Measurements from ENCODE around the gene P4HA1.
"Not testable (repeated sequence)": the region's sequence is repeated elsewhere in the genome, so short reads cannot be mapped to it uniquely, and the experiment has no call there.

P4HA1 gene

GRCh38 chr10:73096449-73097304 lies at the start of gene P4HA1:
TSS of gene P4HA1 (minus strand) at chr10:73096866. CDS start at chr10:73074883, 21,983 bp downstream.
- DNase-seq = peak; percentile 71 to 87

DNA sequence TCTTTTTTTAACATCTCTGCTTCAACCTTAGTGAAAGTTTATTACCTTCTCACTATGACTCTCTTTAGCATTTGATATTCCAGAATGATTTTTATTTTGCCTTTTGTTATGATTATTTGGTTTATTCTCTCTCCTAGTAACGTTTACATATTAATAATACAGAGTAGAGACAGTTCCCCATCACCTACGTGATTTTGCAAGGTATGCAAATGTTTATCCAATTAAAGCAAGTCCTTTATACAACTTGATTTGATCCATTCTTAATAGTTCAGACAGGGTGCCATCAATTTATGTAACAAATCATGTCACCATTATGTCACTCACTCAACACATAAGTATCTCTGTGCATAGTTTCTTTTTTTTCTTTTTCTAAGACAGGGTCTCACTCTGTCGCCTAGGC lies 44.9 kb upstream of the P4HA1 start:
- DNase-seq = no peak

GRCh38 chr10:73139251-73139650 lies 42.6 kb upstream of the P4HA1 start:
- no peak for DNase-seq

DNA sequence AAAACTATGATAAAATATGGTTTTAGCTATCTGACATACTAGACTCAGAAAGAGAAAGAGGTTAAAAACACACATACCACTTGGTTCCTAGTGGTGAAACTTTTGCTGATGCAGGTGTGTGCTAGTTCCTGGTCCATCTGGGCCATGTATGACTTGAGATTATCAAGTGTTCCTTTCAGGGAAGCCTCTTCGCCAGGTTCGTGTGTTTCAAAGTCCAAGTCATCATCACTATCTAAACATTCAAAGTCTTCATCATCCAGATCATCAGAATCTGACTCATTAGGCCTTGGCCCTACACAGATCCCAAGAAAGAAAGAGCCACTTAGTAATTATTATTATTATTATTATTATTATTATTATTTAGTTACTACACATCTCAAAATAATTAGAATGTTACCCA lies 40.0 kb upstream of the P4HA1 start:
- no peak for DNase-seq

GRCh38 chr10:73134727-73135126 lies 38.1 kb upstream of the P4HA1 start:
- DNase-seq = no peak

GRCh38 chr10:73131913-73132686 lies 35.4 kb upstream of the P4HA1 start:
- no peak for DNase-seq

DNA sequence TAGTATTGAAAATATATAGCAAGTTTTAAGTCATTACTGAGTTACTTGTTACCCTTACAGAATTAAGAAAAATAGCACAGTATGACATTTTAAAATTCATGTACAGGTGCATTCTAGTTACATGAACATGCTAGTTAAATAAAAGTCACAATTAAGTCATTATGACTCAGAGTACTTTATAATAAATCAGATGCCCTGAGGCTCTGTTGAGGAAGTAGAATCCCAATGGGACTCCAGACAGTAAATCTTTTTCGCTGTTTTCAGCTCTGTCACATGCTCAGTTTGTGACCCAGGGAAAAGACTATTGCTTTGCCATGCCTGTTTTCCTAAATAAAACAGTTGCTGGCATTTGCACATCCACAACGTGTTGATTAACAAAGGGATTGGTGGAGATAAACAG lies 34.6 kb upstream of the P4HA1 start:
- no peak for DNase-seq

DNA sequence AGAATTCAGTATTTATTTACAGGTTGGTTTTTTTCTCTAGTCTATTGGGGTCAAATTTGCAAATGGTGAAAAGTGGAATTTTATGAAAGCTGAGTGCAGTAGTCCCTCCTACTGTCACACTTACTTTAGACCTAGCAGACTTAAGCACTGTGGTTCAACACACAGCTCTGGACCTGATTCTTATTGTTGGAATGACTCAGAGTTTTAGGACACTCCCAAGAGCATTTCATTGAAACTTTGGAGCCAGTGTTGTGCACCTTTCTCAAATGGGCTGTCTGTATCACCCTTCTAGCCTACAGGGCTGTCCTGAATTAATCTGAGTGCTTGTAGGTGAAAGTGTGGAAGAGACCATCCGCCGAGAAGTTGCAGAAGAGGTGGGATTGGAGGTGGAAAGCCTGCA lies 29.7 kb upstream of the P4HA1 start:
- DNase-seq = no peak

DNA sequence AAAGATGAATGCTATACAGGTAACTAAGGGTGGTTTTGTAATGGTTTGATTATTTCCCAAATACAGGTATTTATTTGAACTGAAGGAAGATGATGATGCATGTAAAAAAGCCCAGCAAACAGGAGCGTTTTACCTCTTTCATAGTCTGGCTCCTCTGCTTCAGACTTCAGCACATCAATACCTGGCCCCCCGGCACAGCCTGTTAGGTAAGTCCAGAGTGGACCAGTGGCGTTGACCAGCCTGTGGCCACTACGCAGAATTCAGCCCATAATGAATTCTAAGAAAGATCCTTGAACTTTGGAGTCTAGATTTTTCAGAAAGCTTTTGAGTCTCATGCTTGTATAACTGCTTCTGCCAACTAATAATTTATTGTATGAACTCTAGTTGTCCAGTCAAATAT lies 23.3 kb upstream of the P4HA1 start:
- no peak for DNase-seq

DNA sequence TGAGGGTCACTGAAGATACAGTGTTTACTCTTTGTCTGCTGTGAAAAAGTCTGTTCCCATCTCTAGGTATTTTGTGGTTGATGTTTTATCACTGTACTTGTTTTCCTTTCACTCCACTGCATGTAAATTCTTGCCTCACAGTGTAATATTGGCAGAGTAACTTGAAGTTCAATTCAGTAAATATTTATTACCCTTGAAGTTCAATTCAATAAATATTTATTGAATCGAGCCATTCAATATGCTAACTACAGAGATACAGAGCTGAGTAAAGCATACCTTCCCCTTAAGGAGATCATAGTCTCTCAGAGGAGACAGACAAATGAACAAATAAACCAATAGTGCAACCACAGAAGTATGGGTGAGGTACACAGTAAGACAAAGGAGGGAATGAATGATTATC lies 22.8 kb upstream of the P4HA1 start:
- DNase-seq = no peak

DNA sequence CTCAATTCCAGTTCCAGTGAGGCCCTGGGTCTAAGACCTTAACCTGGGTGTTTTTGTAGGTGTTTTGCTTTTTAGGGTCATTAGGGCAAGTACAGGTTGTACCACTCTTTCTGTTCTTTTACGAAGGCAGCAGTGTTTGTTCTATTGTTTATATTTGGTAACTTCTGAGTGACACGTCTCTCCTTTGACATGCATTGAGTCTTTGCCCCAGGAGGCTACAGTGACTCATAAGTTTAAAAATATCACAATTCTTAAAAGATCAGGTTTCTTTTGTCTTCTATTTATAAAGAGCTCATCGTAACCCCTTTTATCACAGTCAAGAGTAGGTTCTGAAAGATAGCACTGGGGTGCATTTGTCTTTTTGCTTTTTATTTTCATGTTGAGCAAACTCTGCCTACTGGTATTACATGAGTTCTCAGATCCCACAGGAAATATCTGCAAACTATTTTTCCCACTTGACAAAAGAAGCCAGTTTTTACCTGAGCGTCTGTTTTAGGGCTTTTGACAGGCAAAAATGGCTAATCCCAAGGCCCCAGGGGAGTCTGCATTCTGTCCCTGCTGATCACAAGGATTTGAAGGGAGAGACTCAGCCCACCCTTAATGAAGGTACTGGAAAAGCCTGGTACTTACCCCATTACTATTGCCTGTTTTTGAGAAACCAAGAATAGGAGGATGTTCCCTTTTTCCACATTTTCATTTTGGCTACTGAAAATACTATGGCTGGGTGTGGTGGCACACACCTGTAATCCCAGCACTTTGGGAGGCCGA lies 21.5 kb upstream of the P4HA1 start:
- DNase-seq = no peak

DNA sequence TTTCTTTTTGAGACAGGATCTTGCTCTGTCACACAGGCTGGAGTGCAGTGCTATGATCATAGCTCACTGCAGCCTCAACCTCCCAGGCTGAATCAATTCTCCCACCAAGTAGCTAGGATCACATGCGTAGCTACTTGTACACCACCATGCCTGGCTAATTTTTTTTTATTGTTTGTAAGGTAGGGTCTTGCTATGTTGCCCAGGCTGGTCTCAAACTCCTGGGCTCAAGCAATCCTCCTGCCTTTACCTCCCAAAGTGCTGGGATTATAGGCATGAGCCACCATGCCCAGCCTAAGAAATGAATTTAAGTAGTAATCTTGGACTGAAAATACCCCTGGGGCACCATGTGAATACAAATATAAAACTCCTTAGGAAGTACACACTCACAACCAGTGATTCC lies 19.4 kb upstream of the P4HA1 start:
- DNase-seq = no peak

GRCh38 chr10:73113551-73113950 lies 16.9 kb upstream of the P4HA1 start:
- DNase-seq = no peak

DNA sequence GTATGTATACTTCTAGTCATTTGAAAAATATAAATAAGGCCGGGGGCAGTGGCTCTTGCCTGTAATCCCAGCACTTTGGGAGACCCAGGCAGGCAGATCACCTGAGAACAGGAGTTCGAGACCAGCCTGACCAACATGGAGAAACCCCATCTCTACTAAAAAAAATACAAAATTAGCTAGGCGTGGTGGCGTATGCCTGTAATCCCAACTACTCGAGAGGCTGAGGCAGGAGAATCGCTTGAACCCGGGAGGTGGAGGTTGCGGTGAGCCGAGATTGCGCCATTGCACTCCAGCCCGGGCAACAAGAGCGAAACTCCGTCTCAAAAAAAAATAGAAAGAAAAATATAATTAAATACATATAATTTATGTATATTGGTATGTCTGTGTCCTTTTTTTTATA lies 15.4 kb upstream of the P4HA1 start:
- DNase-seq = not testable (repeated sequence)

DNA sequence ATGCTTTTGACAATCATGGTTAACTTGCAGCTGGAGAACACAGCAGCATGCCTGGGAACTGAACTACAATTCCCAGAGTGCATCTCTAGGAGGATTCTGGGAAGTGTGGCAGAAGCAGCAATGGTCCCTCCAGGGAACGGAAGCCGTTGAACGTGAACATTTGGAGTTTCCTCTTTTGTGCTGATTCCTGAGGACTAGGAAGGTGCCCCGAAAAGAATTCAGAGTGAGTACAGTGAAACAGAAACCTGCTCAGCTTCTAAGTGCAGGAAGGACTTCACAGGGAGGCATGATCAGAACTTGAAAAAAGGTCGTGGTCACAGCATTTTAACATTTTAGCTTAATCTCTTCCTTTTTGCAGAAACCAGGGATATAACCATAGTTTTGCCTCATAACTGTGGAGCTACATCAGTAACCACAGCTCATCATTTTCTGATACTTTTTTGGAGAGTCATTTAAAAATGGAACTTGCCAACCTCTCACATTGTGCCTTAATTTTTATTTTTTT lies 13.7 kb upstream of the P4HA1 start, which contains the start of gene NUDT13:
TSS of gene NUDT13 (plus strand) at position 111 of the 505 bp plus-strand sequence. CDS start 3,911 bp downstream, outside the sequence.
- DNase-seq = peak; percentile 19 to 46

DNA sequence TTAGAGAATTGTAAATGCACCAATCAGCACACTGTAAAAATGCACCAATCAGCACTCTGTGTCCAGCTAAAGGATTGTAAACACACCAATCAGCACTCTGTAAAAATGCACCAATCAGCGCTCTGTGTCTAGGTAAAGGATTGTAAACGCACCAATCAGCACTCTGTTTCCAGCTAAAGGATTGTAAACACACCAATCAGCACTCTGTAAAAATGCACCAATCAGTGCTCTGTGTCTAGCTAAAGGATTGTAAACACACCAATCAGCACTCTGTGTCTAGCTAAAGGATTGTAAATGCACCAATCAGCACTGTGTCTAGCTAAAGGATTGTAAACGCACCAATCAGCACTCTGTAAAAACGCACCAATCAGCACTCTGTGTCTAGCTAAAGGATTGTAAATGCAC lies 12.6 kb upstream of the P4HA1 start:
- DNase-seq = not testable (repeated sequence)

- DNase-seq = no peak
Observed at GRCh38 chr10:73106301-73106700, 9.6 kb upstream of the P4HA1 start.

DNA sequence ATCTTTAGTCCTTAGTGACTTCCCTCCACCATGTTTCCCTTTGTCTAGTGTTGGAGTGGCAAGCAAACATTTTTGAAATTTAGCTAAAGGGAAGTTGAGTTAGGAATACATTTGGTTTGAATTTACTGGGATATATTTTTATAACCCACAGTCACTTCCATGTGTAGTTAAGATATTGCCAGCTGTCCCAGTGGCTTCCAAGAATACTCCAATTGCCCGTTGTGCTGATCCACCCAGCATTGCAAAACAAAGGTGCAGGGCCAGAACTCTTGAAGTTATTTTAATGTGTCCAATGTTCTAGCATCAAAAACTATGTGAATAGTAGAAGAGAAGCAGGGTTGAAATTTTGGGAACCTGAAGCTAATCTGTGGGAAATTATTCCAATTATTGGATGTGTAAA lies 2.5 kb upstream of the P4HA1 start:
- DNase-seq = no peak

GRCh38 chr10:73097305-73097670 lies 622 bp upstream of the P4HA1 start:
- no peak for DNase-seq

DNA sequence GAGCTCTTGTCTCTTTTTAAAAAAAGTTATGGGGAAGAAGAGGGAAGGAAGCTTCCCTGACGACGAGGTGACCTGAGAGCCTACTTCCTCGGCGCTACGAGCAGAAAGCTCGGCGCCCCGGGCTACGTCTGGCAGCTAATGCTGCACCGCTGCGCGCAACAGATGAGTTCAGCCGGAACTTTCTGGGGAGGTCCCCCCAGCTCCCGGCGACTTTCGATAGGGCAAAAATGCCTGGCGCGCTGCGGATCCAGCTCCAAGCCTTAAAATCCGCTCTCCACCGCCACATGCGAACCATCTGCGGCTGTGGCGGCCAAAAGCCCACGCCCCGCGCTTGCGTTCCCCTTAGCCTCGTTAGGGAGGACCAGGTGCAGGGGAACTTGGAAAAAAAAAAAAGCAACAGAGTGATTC lies 621 bp downstream of the P4HA1 start:
- DNase-seq = peak in 1 of 2 experiments; percentile 5

- peak; percentile 12 to 15 for DNase-seq
Observed at GRCh38 chr10:73095481-73096021, 1.1 kb downstream of the P4HA1 start.

DNA sequence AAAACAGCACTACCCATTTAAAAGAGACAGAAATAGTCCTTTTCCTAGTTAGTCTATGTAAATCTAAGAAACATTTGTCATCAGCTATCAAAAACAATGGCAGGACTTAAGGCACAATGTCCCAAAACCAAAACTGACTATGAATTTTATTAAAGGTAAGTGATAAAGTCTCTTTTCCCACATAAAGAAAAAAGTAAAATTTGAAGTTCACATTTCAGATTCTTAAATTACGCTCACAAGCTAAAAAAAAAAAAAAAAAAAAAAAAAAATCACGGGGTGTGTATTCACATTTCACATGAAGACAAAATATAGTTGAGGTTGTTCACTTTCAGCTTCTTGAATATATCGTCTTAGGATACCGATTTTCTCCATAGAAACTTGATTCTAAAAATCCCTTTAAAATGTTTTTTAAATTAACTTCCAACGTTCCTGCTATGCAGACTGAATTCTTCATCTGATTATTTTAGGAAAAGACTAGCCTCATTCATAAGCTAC lies 1.6 kb downstream of the P4HA1 start:
- DNase-seq = no peak

Measured in SHP77 (cell line).